Activated CD4-positive, CD25-positive, alpha-beta regulatory T cell treated with anti-CD3 and anti-CD28 coated beads, Interleukin-2, amount 50 U/mL, for 24 hours (primary cell): ENCODE data around the gene TNFRSF19.
A peak's percentile ranks its signal among the peaks of the same experiment; 100 is the strongest.
"Not testable (repeated sequence)": the region's sequence is repeated elsewhere in the genome, so short reads cannot be mapped to it uniquely, and the experiment has no call there.

ENCODE experiments used
- ATAC-seq, 2 donors: fragments of 150-1000 bp; cut with Tn5 transposase; one replicate each; pipeline ENCODE4 v1.10.0; 2021; ENCODE audit warnings: mild to moderate bottlenecking in 1 of 2, moderate library complexity in 1 of 2

The TNFRSF19 gene

DNA sequence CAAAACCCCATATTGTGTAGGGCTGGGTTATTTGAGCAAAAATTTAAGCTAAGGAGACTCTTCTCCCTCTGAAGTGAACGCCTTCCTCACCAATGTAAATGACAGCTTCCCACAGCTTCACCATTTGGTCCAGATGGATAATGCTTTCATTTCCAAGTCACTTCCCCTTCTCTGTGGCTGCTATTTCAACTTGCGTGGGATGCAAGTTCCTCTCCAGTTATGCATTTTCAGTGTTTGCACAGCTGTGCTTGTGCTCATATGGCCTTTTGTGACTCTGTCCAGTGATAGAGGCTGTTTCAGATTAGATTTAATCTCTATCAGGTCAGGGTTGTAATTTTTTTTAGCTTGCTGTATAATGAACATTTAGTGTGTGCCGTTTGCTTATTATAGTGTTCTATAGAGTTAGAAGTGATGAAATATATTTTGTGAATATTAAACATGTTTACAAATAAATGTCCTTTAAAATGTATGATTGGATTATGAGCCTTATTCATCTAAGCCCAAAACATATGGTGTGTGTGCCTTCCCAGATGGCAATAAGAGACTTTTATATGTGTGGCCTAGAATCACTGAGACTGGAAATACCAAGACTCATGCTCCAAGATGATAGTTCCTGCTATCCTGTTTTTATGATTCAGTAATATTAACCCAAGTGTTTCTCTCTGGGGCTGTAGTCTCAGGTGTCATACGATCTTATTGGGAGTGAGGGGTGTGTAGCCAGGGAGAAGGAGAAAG lies 86.6 kb downstream of the TNFRSF19 start:
- no peak for ATAC-seq

- no peak for ATAC-seq
These were observed 88.8 kb downstream of the TNFRSF19 start for GRCh38 chr13:23658929-23659541.

DNA sequence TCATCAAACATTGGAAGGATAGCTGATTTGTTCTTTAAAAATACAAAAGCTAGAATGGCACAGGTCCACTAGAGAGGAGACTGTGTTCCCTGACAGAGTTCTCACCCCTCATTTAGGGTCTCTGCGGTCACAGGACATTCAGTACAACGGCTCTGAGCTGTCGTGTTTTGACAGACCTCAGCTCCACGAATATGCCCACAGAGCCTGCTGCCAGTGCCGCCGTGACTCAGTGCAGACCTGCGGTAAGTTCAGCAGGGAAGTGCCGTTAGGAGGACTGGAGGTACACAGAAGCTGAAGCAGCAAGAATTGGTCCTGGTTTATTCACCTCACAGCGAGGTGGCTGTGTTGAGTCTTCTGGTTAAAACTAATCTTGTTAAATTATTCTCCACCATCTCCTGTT lies 90.0 kb downstream of the TNFRSF19 start:
- no peak for ATAC-seq

GRCh38 chr13:23666582-23666981 lies 96.4 kb downstream of the TNFRSF19 start:
- ATAC-seq: no peak

- no peak for ATAC-seq
These were observed 97.5 kb downstream of the TNFRSF19 start for GRCh38 chr13:23667750-23668149.

DNA sequence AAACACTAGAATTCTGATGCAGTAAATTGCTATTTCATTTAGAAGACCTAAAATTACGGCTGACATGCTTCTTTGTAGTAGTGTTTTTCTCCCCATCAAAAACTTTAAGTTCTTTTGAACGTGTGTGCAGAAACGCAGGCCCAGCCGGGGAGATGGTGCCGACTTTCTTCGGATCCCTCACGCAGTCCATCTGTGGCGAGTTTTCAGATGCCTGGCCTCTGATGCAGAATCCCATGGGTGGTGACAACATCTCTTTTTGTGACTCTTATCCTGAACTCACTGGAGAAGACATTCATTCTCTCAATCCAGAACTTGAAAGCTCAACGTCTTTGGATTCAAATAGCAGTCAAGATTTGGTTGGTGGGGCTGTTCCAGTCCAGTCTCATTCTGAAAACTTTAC lies 98.3 kb downstream of the TNFRSF19 start:
- ATAC-seq: no peak

GRCh38 chr13:23670793-23671192 lies 100.6 kb downstream of the TNFRSF19 start:
- ATAC-seq: no peak

DNA sequence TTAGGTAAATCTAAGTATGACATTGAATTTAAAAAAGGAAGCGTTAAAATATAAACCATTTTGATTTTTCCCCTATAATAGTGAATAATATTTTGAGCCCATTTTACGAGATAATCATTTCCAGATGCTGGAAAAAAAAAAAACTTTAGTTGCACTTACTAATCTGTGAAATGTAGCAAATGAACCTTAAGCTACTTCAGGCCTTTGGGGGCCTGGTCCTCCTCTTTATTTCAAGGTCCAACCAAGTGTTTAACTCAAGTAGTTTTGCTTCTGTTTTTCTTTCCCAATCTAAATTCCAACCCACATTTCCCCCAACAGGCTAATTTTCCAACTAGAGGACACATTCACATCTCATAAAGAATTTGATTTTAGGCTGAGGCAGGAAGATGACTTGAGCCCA lies 101.2 kb downstream of the TNFRSF19 start:
- no peak for ATAC-seq

DNA sequence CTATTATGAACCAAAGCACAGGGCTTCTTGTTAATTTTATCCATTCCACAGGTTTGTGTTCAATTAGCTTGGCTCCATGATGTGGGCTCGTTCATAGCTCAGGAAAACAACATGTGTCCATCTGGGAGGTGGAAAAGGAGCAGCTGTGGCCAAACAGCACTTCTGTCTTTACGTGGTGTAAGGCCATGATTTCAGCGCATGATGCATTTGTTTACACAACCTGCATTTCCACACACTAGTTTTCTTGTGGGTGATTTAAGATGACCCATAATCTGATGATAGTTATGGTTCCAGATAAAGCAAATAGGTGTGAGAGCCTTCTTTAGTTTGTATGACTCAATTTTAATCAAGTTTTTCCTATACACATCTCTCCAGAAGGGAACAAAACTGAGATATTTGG lies 101.7 kb downstream of the TNFRSF19 start:
- ATAC-seq: no peak

GRCh38 chr13:23672616-23673015 lies 102.4 kb downstream of the TNFRSF19 start:
- ATAC-seq: no peak

GRCh38 chr13:23673354-23673753 lies 103.1 kb downstream of the TNFRSF19 start:
- ATAC-seq: no peak

DNA sequence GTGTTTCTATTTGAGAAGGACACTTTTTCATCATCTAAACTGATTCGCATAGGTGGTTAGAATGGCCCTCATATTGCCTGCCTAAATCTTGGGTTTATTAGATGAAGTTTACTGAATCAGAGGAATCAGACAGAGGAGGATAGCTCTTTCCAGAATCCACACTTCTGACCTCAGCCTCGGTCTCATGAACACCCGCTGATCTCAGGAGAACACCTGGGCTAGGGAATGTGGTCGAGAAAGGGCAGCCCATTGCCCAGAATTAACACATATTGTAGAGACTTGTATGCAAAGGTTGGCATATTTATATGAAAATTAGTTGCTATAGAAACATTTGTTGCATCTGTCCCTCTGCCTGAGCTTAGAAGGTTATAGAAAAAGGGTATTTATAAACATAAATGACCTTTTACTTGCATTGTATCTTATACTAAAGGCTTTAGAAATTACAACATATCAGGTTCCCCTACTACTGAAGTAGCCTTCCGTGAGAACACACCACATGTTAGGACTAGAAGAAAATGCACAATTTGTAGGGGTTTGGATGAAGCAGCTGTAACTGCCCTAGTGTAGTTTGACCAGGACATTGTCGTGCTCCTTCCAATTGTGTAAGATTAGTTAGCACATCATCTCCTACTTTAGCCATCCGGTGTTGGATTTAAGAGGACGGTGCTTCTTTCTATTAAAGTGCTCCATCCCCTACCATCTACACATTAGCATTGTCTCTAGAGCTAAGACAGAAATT lies 103.8 kb downstream of the TNFRSF19 start:
- no peak for ATAC-seq

DNA sequence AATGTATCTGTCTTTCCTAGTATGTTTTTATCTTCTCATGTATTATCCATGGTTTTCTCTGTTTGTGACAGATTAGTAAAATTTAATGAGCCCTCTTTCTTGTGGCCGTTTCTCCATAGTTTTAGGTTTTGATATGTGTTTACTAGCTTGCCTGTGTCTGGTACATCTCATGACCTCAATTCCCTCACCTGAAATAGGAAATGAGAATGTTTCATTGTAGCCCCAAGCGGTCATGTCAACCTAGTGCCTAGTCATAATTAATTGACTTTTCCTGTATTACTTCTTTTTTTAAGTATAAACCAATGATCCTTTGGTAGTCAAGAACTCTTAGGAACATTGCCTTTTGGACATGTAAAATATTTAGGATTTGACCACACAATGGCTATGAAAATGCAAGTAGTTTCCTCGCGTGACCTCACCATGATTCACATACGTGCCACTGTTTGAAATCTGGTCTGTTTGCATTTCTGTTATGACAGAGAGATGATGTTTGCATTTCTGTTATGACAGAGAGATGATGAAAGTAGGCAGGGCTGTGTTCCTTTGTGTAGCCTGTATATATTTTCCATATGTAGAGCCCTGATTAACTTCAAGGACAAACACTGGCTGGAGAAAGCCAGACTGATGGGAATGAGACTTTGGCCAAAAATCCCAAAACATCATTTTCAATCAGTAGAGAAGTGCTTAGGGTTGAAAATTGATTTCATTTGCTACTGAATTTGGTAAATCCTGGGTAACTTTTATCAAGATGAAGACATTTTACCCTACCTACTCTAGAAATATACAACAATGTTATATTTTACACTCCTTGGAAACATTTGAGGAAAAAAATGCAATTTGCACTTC lies 104.8 kb downstream of the TNFRSF19 start:
- peak; percentile 51 to 53 for ATAC-seq

- ATAC-seq: not testable (repeated sequence)
These were observed 107.6 kb downstream of the TNFRSF19 start for GRCh38 chr13:23677679-23678288.

DNA sequence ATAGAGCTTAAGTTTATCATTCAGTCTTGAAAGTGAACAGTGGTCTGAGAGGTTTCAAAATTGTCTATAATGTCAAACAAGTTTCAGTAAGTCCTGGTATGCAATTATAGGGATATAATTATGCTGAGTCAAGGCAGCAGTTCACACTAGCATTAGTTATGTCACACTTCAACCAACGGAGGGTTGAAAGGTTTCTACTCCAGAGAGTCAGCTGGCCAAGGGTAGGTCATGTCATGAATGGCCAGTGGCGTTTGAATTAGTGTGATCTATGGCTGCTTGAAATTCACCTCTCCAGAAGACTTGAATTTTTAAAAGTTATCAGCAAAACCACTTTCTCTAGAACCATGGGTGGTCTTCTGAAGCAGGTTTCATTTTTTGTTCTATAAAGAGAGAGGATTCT lies 108.6 kb downstream of the TNFRSF19 start:
- no peak for ATAC-seq

- peak; percentile 44 to 79 for ATAC-seq
These were observed 109.0 kb downstream of the TNFRSF19 start for GRCh38 chr13:23679220-23679619.

DNA sequence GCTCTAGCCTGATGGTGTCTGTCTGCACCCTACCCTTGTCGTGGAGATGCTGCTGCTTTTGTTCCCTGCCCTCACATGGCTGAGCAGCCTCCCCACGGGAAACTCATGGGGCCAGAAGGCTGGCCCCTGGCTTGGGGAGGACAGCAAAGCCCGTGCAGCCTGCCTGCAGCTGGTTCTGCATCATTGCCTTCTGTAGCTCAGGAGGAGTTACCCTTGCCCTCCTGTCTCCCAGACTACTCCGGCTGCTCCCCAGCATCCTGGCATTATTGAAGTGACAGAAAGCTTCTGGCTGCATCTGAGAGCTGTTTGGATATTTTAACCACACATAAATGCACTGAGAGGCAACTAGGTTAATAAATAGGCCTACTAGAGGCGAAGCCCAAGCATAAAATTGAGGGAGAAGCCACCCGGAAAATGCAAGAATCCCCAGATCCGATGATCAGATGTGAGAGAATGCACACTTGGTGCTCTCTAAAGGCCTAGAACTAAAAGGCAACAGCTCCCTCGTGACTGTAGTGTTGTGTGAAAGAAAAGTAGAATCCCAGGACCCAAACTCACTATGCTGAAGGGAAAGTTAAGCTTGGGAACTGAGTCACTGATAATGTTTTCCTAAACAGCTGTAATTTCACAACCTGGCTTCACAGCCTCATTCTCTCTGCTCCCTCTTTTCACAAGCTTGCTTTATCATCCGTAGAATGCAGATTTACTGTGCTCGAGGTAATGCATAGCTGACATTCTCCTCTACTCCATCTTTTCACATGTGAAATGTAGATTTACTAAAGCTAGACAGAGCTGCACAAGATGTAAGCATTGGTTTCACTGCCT lies 110.8 kb downstream of the TNFRSF19 start:
- ATAC-seq: no peak

DNA sequence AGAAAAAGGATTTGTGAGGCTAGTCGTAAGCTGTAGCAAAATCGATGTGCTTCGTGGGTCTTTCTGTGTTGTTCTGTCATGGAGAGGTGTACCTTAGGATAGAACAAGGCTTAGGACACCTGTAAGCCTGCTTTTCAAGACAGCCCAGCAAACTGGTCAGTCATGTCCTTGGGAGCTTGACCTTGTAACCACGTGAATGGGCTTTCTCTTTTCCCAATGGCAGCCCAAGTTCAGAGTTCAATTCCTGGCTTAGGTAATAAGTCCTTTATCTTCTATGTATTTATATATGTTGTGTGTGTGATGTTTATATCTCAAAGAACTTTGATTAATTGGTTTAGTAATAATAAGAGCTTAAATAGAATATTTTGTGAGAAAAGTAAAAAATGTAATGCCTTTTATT lies 112.9 kb downstream of the TNFRSF19 start:
- ATAC-seq: no peak

DNA sequence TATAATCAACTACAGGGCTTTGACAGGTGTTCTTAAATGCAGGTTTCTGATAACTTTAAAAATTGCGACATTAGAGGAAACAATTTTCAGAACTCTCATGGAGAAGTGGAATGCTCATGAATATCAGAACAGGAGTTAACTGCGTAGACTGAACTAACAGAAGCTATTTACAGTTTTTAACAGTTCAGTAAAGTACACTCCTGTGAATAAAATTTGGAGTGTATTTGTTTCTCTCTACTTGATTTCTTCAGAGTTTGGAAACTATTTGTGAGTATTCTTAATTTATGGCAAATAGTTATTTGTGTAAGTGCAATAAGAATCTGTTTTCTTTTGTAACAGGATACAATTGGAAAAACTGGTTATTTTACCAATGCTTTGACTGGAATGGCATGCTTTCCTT lies 114.4 kb downstream of the TNFRSF19 start:
- ATAC-seq: no peak

DNA sequence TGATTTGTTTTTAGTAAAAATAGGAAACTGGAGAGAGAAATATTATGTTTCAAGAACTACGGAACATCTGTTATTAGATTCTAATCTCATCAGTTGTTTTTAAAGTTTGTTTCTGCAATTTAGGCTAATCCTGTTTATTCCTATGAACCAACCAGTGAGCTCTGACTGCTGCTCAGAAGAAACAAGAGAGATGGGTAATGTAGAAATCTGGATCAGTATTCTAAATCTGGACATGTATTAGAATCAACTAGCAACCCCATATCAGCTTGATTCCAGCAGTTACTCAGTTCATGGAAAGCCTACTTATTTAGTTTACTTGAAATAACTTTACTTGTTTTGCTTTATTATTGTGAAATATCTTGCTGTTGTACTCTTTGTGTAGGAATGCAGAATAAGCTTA lies 115.2 kb downstream of the TNFRSF19 start:
- no peak for ATAC-seq

GRCh38 chr13:23686948-23687347 lies 116.7 kb downstream of the TNFRSF19 start:
- ATAC-seq: no peak

DNA sequence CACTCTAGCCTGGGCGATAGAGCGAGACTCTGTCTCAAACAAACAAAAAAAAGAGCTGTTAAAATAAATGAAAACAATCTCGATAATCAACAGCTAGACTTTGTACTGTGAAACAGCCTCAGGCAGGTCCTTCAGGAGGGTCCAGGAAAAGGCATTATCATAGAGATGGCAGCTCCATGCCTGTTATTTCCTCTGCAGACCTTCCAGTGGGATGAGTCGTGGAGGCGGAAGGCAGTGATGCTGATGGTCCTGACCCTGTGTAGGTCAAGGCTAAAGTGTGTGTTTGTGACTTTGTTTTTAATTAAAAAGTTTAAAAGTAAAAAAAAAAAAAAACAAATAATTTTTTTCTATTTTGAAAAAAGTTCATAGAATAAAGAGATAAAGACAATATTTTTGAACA lies 117.4 kb downstream of the TNFRSF19 start:
- no peak for ATAC-seq
